KMS-11 (cell line): ENCODE data around the gene KCTD12.

Source experiments
- H2AFZ ChIP-seq: fragments of 200-600 bp; sonication (generic); 2 replicates; pipeline ENCODE4 v1.6.1; 2016; ENCODE audit warnings: antibody characterized with exemption, mixed run types, low read depth
- H3K27ac ChIP-seq: fragments of 200-600 bp; sonication (generic); 2 replicates; pipeline ENCODE4 v1.6.1; 2016; ENCODE audit warnings: mild to moderate bottlenecking, mixed run types
- H3K27me3 ChIP-seq: fragments of 200-600 bp; sonication (generic); 2 replicates; pipeline ENCODE4 v1.6.1; 2017; ENCODE audit warnings: mild to moderate bottlenecking, low read depth, mixed run types, moderate library complexity; ENCODE audit not compliant: insufficient read depth
- H3K36me3 ChIP-seq: fragments of 200-600 bp; sonication (generic); 2 replicates; pipeline ENCODE4 v1.6.1; 2017; ENCODE audit warnings: mild to moderate bottlenecking, mixed run types; ENCODE audit not compliant: insufficient read depth
- H3K4me1 ChIP-seq: fragments of 200-600 bp; sonication (generic); 2 replicates; pipeline ENCODE4 v1.6.1; 2016; ENCODE audit warnings: mild to moderate bottlenecking, low read depth, mixed run types; ENCODE audit not compliant: poor library complexity, severe bottlenecking
- H3K4me2 ChIP-seq: fragments of 200-600 bp; sonication (generic); 2 replicates; pipeline ENCODE4 v1.7.0; 2016; ENCODE audit warnings: mild to moderate bottlenecking, mixed run types
- H3K4me3 ChIP-seq: fragments of 200-600 bp; sonication (generic); IDR thresholded peaks from 2 replicates; pipeline ENCODE4 v1.6.1; 2017; ENCODE audit warnings: low read depth, low read length, mixed read lengths; ENCODE audit not compliant: insufficient read depth
- H3K79me2 ChIP-seq: fragments of 200-600 bp; sonication (generic); 2 replicates; pipeline ENCODE4 v1.6.1; 2016; ENCODE audit warnings: low read depth, mixed run types; ENCODE audit not compliant: insufficient read depth
- H3K9ac ChIP-seq: fragments of 200-600 bp; sonication (generic); 2 replicates; pipeline ENCODE4 v1.6.1; 2016; ENCODE audit warnings: mild to moderate bottlenecking, mixed run types
- H4K20me1 ChIP-seq: fragments of 200-600 bp; sonication (generic); 2 replicates; pipeline ENCODE4 v1.6.1; 2016; ENCODE audit warnings: mild to moderate bottlenecking, mixed run types; ENCODE audit not compliant: insufficient read depth
- TF ChIP-seq, protein P1 (sequence below): fragments of 200-600 bp; sonication (generic); conservative IDR thresholded peaks from 2 replicates; pipeline ENCODE4 v1.6.1; 2017; ENCODE audit warnings: low read depth, mild to moderate bottlenecking, antibody characterized with exemption, low read length, moderate library complexity, mixed read lengths

Gene KCTD12

GRCh38 chr13:76849493-76849892 is 36.7 kb downstream of the KCTD12 start:
- Histone ChIP-seq H3K27ac (no peak overlapping the region), H3K9ac (no peak overlapping the region), H3K27me3 (no peaks in the 10 kb centered on the region), H3K4me1 (no peaks in the 10 kb centered on the region), H2AFZ (no peak overlapping the region), H4K20me1 (no peaks in the 10 kb centered on the region), H3K36me3 (no peaks in the 10 kb centered on the region), H3K4me3 (no peak overlapping the region), H3K79me2 (no peaks in the 10 kb centered on the region), H3K4me2 (no peak overlapping the region)
- TF ChIP-seq, protein P1, sequence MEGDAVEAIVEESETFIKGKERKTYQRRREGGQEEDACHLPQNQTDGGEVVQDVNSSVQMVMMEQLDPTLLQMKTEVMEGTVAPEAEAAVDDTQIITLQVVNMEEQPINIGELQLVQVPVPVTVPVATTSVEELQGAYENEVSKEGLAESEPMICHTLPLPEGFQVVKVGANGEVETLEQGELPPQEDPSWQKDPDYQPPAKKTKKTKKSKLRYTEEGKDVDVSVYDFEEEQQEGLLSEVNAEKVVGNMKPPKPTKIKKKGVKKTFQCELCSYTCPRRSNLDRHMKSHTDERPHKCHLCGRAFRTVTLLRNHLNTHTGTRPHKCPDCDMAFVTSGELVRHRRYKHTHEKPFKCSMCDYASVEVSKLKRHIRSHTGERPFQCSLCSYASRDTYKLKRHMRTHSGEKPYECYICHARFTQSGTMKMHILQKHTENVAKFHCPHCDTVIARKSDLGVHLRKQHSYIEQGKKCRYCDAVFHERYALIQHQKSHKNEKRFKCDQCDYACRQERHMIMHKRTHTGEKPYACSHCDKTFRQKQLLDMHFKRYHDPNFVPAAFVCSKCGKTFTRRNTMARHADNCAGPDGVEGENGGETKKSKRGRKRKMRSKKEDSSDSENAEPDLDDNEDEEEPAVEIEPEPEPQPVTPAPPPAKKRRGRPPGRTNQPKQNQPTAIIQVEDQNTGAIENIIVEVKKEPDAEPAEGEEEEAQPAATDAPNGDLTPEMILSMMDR = no peak

DNA sequence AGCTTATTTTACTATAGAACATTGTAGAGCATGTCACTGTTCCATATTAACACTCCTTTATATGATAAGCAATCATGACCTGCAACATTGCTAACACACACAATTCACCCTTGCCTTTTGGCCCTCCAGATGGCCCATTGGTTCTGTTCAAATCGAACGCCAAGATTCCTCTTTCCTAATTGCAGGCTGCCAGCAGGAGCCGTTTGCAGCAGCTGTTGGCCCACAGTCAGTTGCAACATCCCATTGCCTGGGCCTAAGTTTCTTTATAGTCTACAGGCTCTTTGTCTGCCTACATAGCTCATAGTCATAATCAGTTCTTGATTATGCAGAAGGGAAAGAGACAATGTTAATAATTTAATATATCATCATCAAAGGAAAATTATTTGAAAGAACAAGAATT is 37.6 kb downstream of the KCTD12 start:
- TF ChIP-seq, protein P1 = no peak
- Histone ChIP-seq H3K27me3 (no peaks in the 10 kb centered on the region), H3K4me2 (no peak overlapping the region), H3K79me2 (no peaks in the 10 kb centered on the region), H3K4me1 (no peaks in the 10 kb centered on the region), H3K9ac (no peak overlapping the region), H4K20me1 (no peaks in the 10 kb centered on the region), H3K36me3 (no peaks in the 10 kb centered on the region), H2AFZ (no peak overlapping the region), H3K27ac (no peak overlapping the region), H3K4me3 (no peak overlapping the region)

GRCh38 chr13:76846363-76846762 is 39.8 kb downstream of the KCTD12 start:
- Histone ChIP-seq H2AFZ (no peak overlapping the region), H3K9ac (no peak overlapping the region), H3K4me2 (no peak overlapping the region), H3K27ac (no peak overlapping the region), H3K4me3 (no peak overlapping the region), H3K27me3 (no peaks in the 10 kb centered on the region), H3K36me3 (no peaks in the 10 kb centered on the region), H3K79me2 (no peaks in the 10 kb centered on the region), H4K20me1 (no peaks in the 10 kb centered on the region), H3K4me1 (no peaks in the 10 kb centered on the region)
- TF ChIP-seq, protein P1 = no peak

GRCh38 chr13:76845865-76846264 is 40.3 kb downstream of the KCTD12 start:
- no peak overlapping the region for H3K27ac ChIP-seq

More at GRCh38 chr13:76845865-76846264, 40.3 kb downstream of the KCTD12 start:
- H3K4me2 ChIP-seq = no peak overlapping the region
- TF ChIP-seq, protein P1 = no peak
- no peak overlapping the region for H2AFZ ChIP-seq
- no peaks in the 10 kb centered on the region for H3K79me2 ChIP-seq
- no peaks in the 10 kb centered on the region for H3K36me3 ChIP-seq
- H3K4me1 ChIP-seq = no peaks in the 10 kb centered on the region
- no peak overlapping the region for H3K4me3 ChIP-seq
- H3K27me3 ChIP-seq = no peaks in the 10 kb centered on the region
- no peaks in the 10 kb centered on the region for H4K20me1 ChIP-seq
- H3K9ac ChIP-seq = no peak overlapping the region
